AG10803 (cell line): Measurements from ENCODE around the gene ZNF254.
A peak's percentile ranks its signal among the peaks of the same experiment; 100 is the strongest.

ENCODE experiments used
- DNase-seq: peaks from one replicate; pipeline ENCODE4 v3.0.0; 2010; ENCODE audit warnings: low read depth
- H3K4me3 ChIP-seq: 2 replicates; pipeline ENCODE4 v1.5.1; 2011; ENCODE audit warnings: mild to moderate bottlenecking, low read length, control low read depth
- CTCF ChIP-seq: conservative IDR thresholded peaks from 2 replicates; pipeline ENCODE4 v1.5.1; 2011; ENCODE audit warnings: mild to moderate bottlenecking, low read length, control low read depth, inconsistent platforms

ZNF254 gene

GRCh38 chr19:24101459-24102115, 14.6 kb downstream of the ZNF254 start:
- DNase-seq = no peak
- TF ChIP-seq CTCF = no peak
- no peak overlapping the region for H3K4me3 ChIP-seq

GRCh38 chr19:24127601-24128000, 40.6 kb downstream of the ZNF254 start:
- DNase-seq = no peak
- H3K4me3 ChIP-seq = no peak overlapping the region
- no peak for TF ChIP-seq CTCF

GRCh38 chr19:24140099-24140498, 53.1 kb downstream of the ZNF254 start:
- TF ChIP-seq CTCF = no peak
- no peak overlapping the region for H3K4me3 ChIP-seq
- DNase-seq = peak; percentile 71

- no peak for TF ChIP-seq CTCF
- H3K4me3 ChIP-seq = no peak overlapping the region
- no peak for DNase-seq
Measured at GRCh38 chr19:24140591-24140990, 53.6 kb downstream of the ZNF254 start.

GRCh38 chr19:24141612-24142011, 54.6 kb downstream of the ZNF254 start:
- no peak overlapping the region for H3K4me3 ChIP-seq
- TF ChIP-seq CTCF = no peak
- no peak for DNase-seq

- no peak for TF ChIP-seq CTCF
- H3K4me3 ChIP-seq = no peak overlapping the region
- DNase-seq = no peak
Measured at GRCh38 chr19:24142771-24143170, 55.8 kb downstream of the ZNF254 start.

- no peak for DNase-seq
- H3K4me3 ChIP-seq = no peak overlapping the region
- TF ChIP-seq CTCF = peak; percentile 29
Measured at GRCh38 chr19:24159707-24160106, 72.7 kb downstream of the ZNF254 start.
